Activated T-cell treated with anti-CD3 and anti-CD28 coated beads, Interleukin-2, amount 50 U/mL, for 72 hours (primary cell): ENCODE data around the gene OR10S1. TPM values are rescaled to one million over a fixed set of nuclear protein-coding genes. Genes with fewer than 3 reads are reported as not detected.
"Not testable (repeated sequence)": the region's sequence is repeated elsewhere in the genome, so short reads cannot be mapped to it uniquely, and the experiment has no call there.

ENCODE experiments used
- ATAC-seq, 2 donors: fragments of 150-1000 bp; cut with Tn5 transposase; replicated peaks in 1 of 2; 2 replicates each; pipeline ENCODE4 v1.10.0; 2021; ENCODE audit warnings: moderate library complexity in 2 of 2, mild to moderate bottlenecking in 1 of 2
- DNase-seq, 2 donors: peaks; one replicate each; pipeline ENCODE4 v3.0.0; 2021 to 2022; ENCODE audit warnings: mixed read lengths in 1 of 2
- H3K27ac Mint-ChIP-seq: one replicate; pipeline ENCODE4 v1.8.0; 2022; ENCODE audit warnings: mild to moderate bottlenecking, moderate library complexity, mixed read lengths
- H3K27me3 Mint-ChIP-seq: one replicate; pipeline ENCODE4 v1.8.0; 2022; ENCODE audit warnings: low read depth, mixed read lengths
- H3K36me3 Mint-ChIP-seq, 2 donors: one replicate each; pipeline ENCODE4 v1.8.0; 2022; ENCODE audit warnings: mixed read lengths in 2 of 2, mild to moderate bottlenecking in 1 of 2; ENCODE audit not compliant: insufficient read depth in 2 of 2
- H3K4me1 Mint-ChIP-seq: one replicate; pipeline ENCODE4 v1.8.0; 2022; ENCODE audit warnings: low read depth, mixed read lengths
- H3K4me3 Mint-ChIP-seq, 2 donors: one replicate each; pipeline ENCODE4 v1.8.0; 2022; ENCODE audit warnings: mild to moderate bottlenecking in 2 of 2, mixed read lengths in 2 of 2, moderate library complexity in 2 of 2
- H3K9me3 Mint-ChIP-seq, 2 donors: one replicate each; pipeline ENCODE4 v1.8.0; 2022; ENCODE audit warnings: mixed read lengths in 2 of 2
- total RNA-seq, 2 donors: library from RNA; stranded (reverse); gene quantifications; one replicate each; pipeline ENCODE4 v1.2.3, GENCODE V29; 2022

Gene OR10S1
- total RNA-seq = not detected

- Mint-ChIP-seq H3K9me3 (peaks cover 4 to 5% of the 10 kb centered on the region in 2 donors), H3K4me1 (no peaks in the 10 kb centered on the region), H3K27me3 (no peaks in the 10 kb centered on the region), H3K36me3 (no peaks in the 10 kb centered on the region), H3K4me3 (no peak within 1 kb of the TSS), H3K27ac (no peak within 1 kb of the TSS)
- DNase-seq (no peak), ATAC-seq (no peak)
These were observed at the start of gene OR10S1 for GRCh38 chr11:123977731-123978347. Gene OR10S1 (minus strand): TSS chr11:123977781. CDS start chr11:123977664, 117 bp downstream.

GRCh38 chr11:124026498-124026897 lies 48.9 kb upstream of the OR10S1 start, which contains the start of gene OR10G8:
Gene OR10G8 (plus strand): TSS chr11:124026798. CDS start chr11:124029623, 2,825 bp downstream.
- no peak within 1 kb of the TSS for H3K4me3 Mint-ChIP-seq
- H3K27ac Mint-ChIP-seq = no peak within 1 kb of the TSS
- no peaks in the 10 kb centered on the region for H3K27me3 Mint-ChIP-seq
- H3K36me3 Mint-ChIP-seq = no peaks in the 10 kb centered on the region
- no peaks in the 10 kb centered on the region for H3K9me3 Mint-ChIP-seq
- ATAC-seq (no peak), DNase-seq (no peak)
- H3K4me1 Mint-ChIP-seq = no peaks in the 10 kb centered on the region

GRCh38 chr11:124015837-124016236 lies 38.3 kb upstream of the OR10S1 start:
- H3K27ac Mint-ChIP-seq, H3K4me3 Mint-ChIP-seq, ATAC-seq, H3K4me1 Mint-ChIP-seq, H3K36me3 Mint-ChIP-seq, H3K27me3 Mint-ChIP-seq, H3K9me3 Mint-ChIP-seq, DNase-seq: not testable (repeated sequence)

GRCh38 chr11:124012697-124013096 lies 35.1 kb upstream of the OR10S1 start, which contains the start of gene OR10G4:
Gene OR10G4 (plus strand): TSS chr11:124012997. CDS start chr11:124015575, 2,578 bp downstream.
- H3K27me3 Mint-ChIP-seq = peaks cover 6% of the 10 kb centered on the region
- DNase-seq = no peak
- H3K27ac Mint-ChIP-seq = no peak within 1 kb of the TSS
- no peaks in the 10 kb centered on the region for H3K4me1 Mint-ChIP-seq
- no peaks in the 10 kb centered on the region for H3K9me3 Mint-ChIP-seq
- H3K4me3 Mint-ChIP-seq = no peak within 1 kb of the TSS
- H3K36me3 Mint-ChIP-seq = no peaks in the 10 kb centered on the region
- ATAC-seq = no peak

- no peak for ATAC-seq
- no peaks in the 10 kb centered on the region for H3K36me3 Mint-ChIP-seq
- H3K27ac Mint-ChIP-seq = no peak within 1 kb of the TSS
- H3K4me3 Mint-ChIP-seq = no peak within 1 kb of the TSS
- no peaks in the 10 kb centered on the region for H3K4me1 Mint-ChIP-seq
- no peak for DNase-seq
- H3K27me3 Mint-ChIP-seq = no peaks in the 10 kb centered on the region
- no peaks in the 10 kb centered on the region for H3K9me3 Mint-ChIP-seq
These were observed 17.5 kb upstream of the OR10S1 start, which contains the start of gene OR10G6 for GRCh38 chr11:123995119-123995518. Gene OR10G6 (minus strand): TSS chr11:123995161. CDS start chr11:123995161, 0 bp downstream.

GRCh38 chr11:123979311-123979710 lies 1.7 kb upstream of the OR10S1 start:
- H3K9me3 Mint-ChIP-seq = peaks cover 6 to 8% of the 10 kb centered on the region in 2 donors
- ATAC-seq = no peak
- no peak for DNase-seq
- no peaks in the 10 kb centered on the region for H3K36me3 Mint-ChIP-seq
- H3K4me3 Mint-ChIP-seq = no peak overlapping the region
- no peaks in the 10 kb centered on the region for H3K27me3 Mint-ChIP-seq
- H3K27ac Mint-ChIP-seq = no peak overlapping the region
- no peaks in the 10 kb centered on the region for H3K4me1 Mint-ChIP-seq

GRCh38 chr11:123976770-123977560 lies 616 bp downstream of the OR10S1 start:
- H3K9me3 Mint-ChIP-seq = peaks cover 0 to under 1% of the 10 kb centered on the region in 2 donors
- H3K27ac Mint-ChIP-seq = no peak overlapping the region
- H3K27me3 Mint-ChIP-seq = no peaks in the 10 kb centered on the region
- ATAC-seq = no peak
- no peak overlapping the region for H3K4me3 Mint-ChIP-seq
- H3K36me3 Mint-ChIP-seq = no peaks in the 10 kb centered on the region
- DNase-seq = no peak
- no peaks in the 10 kb centered on the region for H3K4me1 Mint-ChIP-seq

GRCh38 chr11:123973816-123974215 lies 3.8 kb downstream of the OR10S1 start:
- no peaks in the 10 kb centered on the region for H3K36me3 Mint-ChIP-seq
- H3K4me1 Mint-ChIP-seq = no peaks in the 10 kb centered on the region
- H3K9me3 Mint-ChIP-seq = peaks cover 1 to 2% of the 10 kb centered on the region in 2 donors

GRCh38 chr11:123956752-123957151 lies 20.8 kb downstream of the OR10S1 start:
- no peaks in the 10 kb centered on the region for H3K4me1 Mint-ChIP-seq
- H3K36me3 Mint-ChIP-seq = no peaks in the 10 kb centered on the region
- H3K9me3 Mint-ChIP-seq = peaks cover 0 to 7% of the 10 kb centered on the region in 2 donors
- H3K27me3 Mint-ChIP-seq = no peaks in the 10 kb centered on the region
- DNase-seq (no peak), ATAC-seq (no peak)
- no peak overlapping the region for H3K27ac Mint-ChIP-seq
- H3K4me3 Mint-ChIP-seq = no peak overlapping the region

More at GRCh38 chr11:123973816-123974215, 3.8 kb downstream of the OR10S1 start:
- H3K4me3 Mint-ChIP-seq = no peak overlapping the region
- ATAC-seq (no peak), DNase-seq (no peak)
- H3K27me3 Mint-ChIP-seq = no peaks in the 10 kb centered on the region
- H3K27ac Mint-ChIP-seq = no peak overlapping the region

- DNase-seq = no peak
These were observed 32.4 kb downstream of the OR10S1 start for GRCh38 chr11:123945132-123945531.

GRCh38 chr11:123943738-123944137 lies 33.8 kb downstream of the OR10S1 start, which contains the start of gene OR6T1:
Gene OR6T1 (minus strand): TSS chr11:123943838. CDS start chr11:123943838, 0 bp downstream.
- ATAC-seq = no peak
- no peaks in the 10 kb centered on the region for H3K36me3 Mint-ChIP-seq
- DNase-seq = no peak
- H3K27me3 Mint-ChIP-seq = peaks cover 5% of the 10 kb centered on the region
- no peak within 1 kb of the TSS for H3K27ac Mint-ChIP-seq
- H3K4me3 Mint-ChIP-seq = no peak within 1 kb of the TSS
- no peaks in the 10 kb centered on the region for H3K4me1 Mint-ChIP-seq
- H3K9me3 Mint-ChIP-seq = peaks cover 0 to 7% of the 10 kb centered on the region in 2 donors

More at GRCh38 chr11:123945132-123945531, 32.4 kb downstream of the OR10S1 start:
- H3K4me3 Mint-ChIP-seq = no peak overlapping the region
- no peak overlapping the region for H3K27ac Mint-ChIP-seq
- peaks cover 0 to 4% of the 10 kb centered on the region in 2 donors for H3K9me3 Mint-ChIP-seq
- ATAC-seq = no peak
- H3K36me3 Mint-ChIP-seq = no peaks in the 10 kb centered on the region
- no peaks in the 10 kb centered on the region for H3K4me1 Mint-ChIP-seq
- no peaks in the 10 kb centered on the region for H3K27me3 Mint-ChIP-seq

- Mint-ChIP-seq H3K27ac (no peak overlapping the region), H3K27me3 (peaks cover 5% of the 10 kb centered on the region), H3K4me1 (no peaks in the 10 kb centered on the region), H3K9me3 (peaks cover 0 to 7% of the 10 kb centered on the region in 2 donors), H3K36me3 (no peaks in the 10 kb centered on the region), H3K4me3 (no peak overlapping the region)
- ATAC-seq (no peak), DNase-seq (no peak)
These were observed 35.2 kb downstream of the OR10S1 start for GRCh38 chr11:123942413-123942812.

- no peak for ATAC-seq
- H3K9me3 Mint-ChIP-seq = peaks cover 0 to 7% of the 10 kb centered on the region in 2 donors
- no peaks in the 10 kb centered on the region for H3K4me1 Mint-ChIP-seq
- H3K27me3 Mint-ChIP-seq = peaks cover 5% of the 10 kb centered on the region
- no peak for DNase-seq
- no peak within 1 kb of the TSS for H3K27ac Mint-ChIP-seq
- H3K4me3 Mint-ChIP-seq = no peak within 1 kb of the TSS
- no peaks in the 10 kb centered on the region for H3K36me3 Mint-ChIP-seq
These were observed 38.3 kb downstream of the OR10S1 start, which contains the start of gene OR4D5 for GRCh38 chr11:123939317-123939716. Gene OR4D5 (plus strand): TSS chr11:123939617. CDS start chr11:123939617, 0 bp downstream.
